Muscle layer of duodenum (tissue), 2 donors: ENCODE data around the gene ZSCAN29.

Experiments
- H3K27ac ChIP-seq: one replicate; pipeline ENCODE4 v1.7.0; 2013; ENCODE audit warnings: mild to moderate bottlenecking, low read length
- H3K27me3 ChIP-seq: one replicate; pipeline ENCODE4 v1.7.0; 2013; ENCODE audit warnings: low read depth, mild to moderate bottlenecking, control low read depth, low read length
- H3K36me3 ChIP-seq, 2 donors: one replicate each; pipeline ENCODE4 v1.7.0; 2013; ENCODE audit warnings: low read length in 2 of 2, control low read depth in 1 of 2, mild to moderate bottlenecking in 1 of 2; ENCODE audit not compliant: insufficient read depth in 2 of 2, control insufficient read depth in 1 of 2
- H3K4me1 ChIP-seq, 2 donors: one replicate each; pipeline ENCODE4 v1.7.0; 2013; ENCODE audit warnings: low read length in 2 of 2, mild to moderate bottlenecking in 2 of 2, control low read depth in 1 of 2, moderate library complexity in 1 of 2; ENCODE audit not compliant: insufficient read depth in 2 of 2, control insufficient read depth in 1 of 2
- H3K4me3 ChIP-seq, 2 donors: one replicate each; pipeline ENCODE4 v1.7.0; 2013; ENCODE audit warnings: low read length in 2 of 2, low read depth in 1 of 2, mild to moderate bottlenecking in 1 of 2
- H3K9me3 ChIP-seq, 2 donors: one replicate each; pipeline ENCODE4 v1.7.0; 2013; ENCODE audit warnings: low read length in 2 of 2, control low read depth in 1 of 2, mild to moderate bottlenecking in 1 of 2; ENCODE audit not compliant: control insufficient read depth in 1 of 2
- donor health status: healthy.

Gene ZSCAN29

DNA sequence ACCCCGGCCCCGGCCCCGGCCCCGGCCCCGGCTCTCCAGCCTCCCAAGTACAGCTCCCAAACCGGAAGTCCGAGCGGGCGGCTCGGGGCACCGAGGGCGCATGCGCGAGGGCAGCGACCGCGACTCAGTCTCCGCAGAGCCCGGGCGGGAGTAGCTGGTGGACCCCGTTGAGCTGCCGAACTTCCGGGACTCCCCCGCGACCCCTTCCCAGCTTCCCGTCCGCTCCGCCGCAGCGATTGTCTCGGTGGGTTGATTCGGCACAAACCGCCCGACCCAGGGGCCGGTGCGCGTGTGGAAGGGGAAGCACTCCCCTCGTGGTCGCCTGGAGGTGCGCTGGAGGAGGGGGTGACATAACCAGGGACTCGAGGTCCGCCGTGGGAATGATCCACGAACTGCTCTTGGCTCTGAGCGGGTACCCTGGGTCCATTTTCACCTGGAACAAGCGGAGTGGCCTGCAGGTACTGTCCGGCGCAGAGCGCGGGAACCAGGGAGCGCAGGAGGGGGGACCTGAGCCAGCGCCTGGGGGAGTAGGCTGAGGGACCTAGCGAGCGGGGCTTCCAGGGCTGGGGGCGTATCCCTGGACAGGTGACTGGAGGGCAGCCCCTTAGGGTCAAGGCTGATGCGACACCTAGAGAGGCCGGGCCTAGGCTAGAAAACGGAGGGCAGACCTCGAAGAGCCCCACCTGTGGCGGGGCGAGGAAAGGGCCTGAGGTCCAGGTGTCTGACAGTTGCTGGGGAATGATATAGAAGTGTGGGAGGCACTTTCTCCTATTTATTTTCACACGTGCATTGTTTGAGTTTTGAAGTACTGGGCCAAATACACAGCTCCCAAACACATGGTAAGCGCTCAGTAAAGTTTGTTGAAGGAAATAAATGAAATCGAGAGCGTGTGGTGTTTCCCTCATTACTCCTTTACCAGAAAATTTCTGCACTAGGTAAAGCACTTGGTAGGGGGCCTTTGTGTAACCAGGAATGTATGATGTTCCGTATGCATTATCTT lies at the start of gene ZSCAN29, which contains the start of gene TUBGCP4:
Gene ZSCAN29 (minus strand): TSS at position 69 of the 1,000 bp plus-strand sequence. CDS start 1,130 bp downstream, outside the sequence.
Gene TUBGCP4 (plus strand): TSS at position 127 of the 1,000 bp plus-strand sequence. CDS start 254 bp downstream, at position 381.
- H3K4me1 ChIP-seq: peaks cover 21 to 24% of the 10 kb centered on the region in 2 donors
- no peaks in the 10 kb centered on the region for H3K9me3 ChIP-seq
- peak within 1 kb of the TSS; percentile 2 for H3K27ac ChIP-seq
- no peaks in the 10 kb centered on the region for H3K27me3 ChIP-seq
- peaks cover 12 to 15% of the 10 kb centered on the region in 2 donors for H3K36me3 ChIP-seq
- H3K4me3 ChIP-seq: peak within 1 kb of the TSS; percentile 82 to 90

DNA sequence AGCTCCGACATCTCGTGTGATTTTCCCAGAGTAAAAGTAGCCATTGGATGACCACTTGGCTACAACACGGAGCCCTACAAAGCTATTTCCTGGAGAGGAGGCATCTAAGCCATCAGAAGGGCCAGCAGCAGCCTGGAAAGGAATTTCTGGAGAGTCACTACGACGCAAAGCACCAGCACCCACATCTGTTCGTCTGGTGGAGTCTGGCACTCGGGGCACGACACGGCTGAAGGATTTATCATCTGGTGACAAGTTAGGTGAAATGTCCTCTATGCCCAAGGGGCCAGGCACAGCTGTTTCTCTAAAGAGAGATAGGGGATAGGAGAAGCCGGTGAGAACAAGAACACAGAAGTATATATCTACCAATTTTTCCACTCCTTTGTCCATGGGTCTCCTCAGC lies 49.6 kb upstream of the ZSCAN29 start:
- Histone ChIP-seq H3K4me1 (no peaks in the 10 kb centered on the region), H3K4me3 (no peak overlapping the region), H3K27ac (no peak overlapping the region), H3K36me3 (peaks cover 45 to 73% of the 10 kb centered on the region in 2 donors), H3K27me3 (no peaks in the 10 kb centered on the region), H3K9me3 (no peaks in the 10 kb centered on the region)

DNA sequence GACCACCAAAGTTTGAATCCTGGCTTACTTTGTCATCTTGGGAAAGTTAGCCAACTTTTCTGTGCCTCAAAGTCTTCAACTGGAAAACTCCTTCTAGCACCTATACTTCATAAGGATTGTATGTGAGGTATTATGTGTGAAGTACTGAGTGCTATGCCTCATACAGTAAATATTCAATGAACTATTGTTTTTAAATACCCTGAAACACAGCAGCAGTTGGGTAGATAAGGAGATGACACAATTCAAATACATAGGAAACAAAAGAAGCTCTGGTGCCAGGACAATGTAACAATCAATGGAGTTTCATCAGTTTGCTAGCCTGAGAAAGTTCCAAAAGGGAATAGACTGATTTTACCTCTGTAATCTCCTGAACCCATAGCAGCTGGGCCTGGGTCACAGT lies 43.4 kb upstream of the ZSCAN29 start:
- no peaks in the 10 kb centered on the region for H3K9me3 ChIP-seq
- no peak overlapping the region for H3K4me3 ChIP-seq
- H3K27ac ChIP-seq: no peak overlapping the region
- H3K27me3 ChIP-seq: no peaks in the 10 kb centered on the region
- no peaks in the 10 kb centered on the region for H3K4me1 ChIP-seq
- H3K36me3 ChIP-seq: peaks cover 55 to 63% of the 10 kb centered on the region in 2 donors

DNA sequence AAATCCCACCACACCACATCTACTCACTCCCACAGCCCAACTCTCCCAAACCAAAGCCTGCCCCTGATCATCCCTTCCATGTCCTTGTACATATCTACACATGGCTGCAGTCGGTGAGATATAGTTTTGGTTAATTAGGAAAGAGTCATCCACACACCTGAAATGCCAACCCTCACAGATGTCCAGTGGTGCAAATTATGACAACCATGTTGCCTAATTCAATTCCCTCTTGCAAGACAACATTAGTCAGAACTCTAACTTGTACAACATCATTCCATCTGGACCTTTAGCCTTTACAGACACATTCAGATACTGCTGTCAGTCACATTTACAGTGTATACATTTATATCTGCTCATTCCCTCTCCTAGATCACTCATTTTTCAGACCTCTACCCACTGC lies 41.3 kb upstream of the ZSCAN29 start:
- no peak overlapping the region for H3K27ac ChIP-seq
- peaks cover 72 to 76% of the 10 kb centered on the region in 2 donors for H3K36me3 ChIP-seq
- no peaks in the 10 kb centered on the region for H3K9me3 ChIP-seq
- no peaks in the 10 kb centered on the region for H3K27me3 ChIP-seq
- peaks cover 0 to 3% of the 10 kb centered on the region in 2 donors for H3K4me1 ChIP-seq
- no peak overlapping the region for H3K4me3 ChIP-seq

DNA sequence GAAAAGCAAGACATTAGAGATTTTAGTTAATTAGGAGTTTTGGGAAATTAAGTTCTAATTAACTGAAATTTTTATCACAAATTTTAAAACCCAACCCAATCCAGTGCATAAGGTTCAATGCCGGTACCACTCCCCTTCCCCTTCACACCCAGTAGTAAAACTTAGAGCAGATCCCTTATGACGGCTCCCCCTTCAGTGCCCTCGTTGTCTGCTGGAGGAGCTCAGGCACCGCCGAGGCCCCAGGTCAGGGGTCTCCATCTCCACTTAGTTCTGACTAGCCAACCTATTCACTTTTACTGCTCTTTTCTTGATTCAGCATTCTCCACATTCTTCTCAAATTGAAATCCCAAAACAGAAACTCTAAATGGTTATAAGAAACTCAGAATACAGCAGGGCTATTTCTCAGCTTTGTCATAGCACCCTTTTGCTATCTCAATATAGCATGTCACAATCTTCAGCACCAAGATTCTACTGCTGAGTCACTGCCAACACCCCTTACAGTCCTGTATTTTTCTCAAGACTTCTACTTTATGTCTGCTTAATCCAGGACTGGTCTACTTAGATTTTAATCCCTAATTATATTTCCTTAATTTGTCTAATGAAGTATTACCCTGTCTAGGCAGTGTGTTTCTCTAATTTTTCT lies 39.9 kb upstream of the ZSCAN29 start:
- Histone ChIP-seq H3K4me1 (peaks cover 0 to 15% of the 10 kb centered on the region in 2 donors), H3K9me3 (no peaks in the 10 kb centered on the region), H3K27me3 (no peaks in the 10 kb centered on the region), H3K27ac (no peak overlapping the region), H3K36me3 (peaks cover 70 to 76% of the 10 kb centered on the region in 2 donors), H3K4me3 (no peak overlapping the region)

DNA sequence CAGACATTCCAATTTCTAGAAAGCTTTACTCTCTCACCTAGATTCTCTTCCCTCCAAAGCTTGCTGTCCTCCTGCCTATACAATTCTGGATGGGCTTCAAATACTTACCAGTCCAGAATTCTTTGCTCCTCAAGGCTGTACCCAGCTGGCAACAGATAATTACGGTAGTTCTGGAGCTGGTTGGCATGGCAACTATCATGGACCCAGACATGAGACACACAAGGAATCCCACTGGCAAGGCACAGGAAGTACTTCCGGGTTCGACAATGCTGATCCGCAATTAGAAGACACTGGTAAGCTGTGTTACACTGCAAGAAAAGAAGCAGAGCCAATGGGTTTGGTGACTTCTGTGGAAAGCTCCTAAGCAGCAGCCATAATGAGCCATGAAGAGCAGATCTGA lies 37.9 kb upstream of the ZSCAN29 start:
- Histone ChIP-seq H3K36me3 (peaks cover 73 to 80% of the 10 kb centered on the region in 2 donors), H3K27me3 (no peaks in the 10 kb centered on the region), H3K27ac (no peak overlapping the region), H3K4me3 (no peak overlapping the region), H3K9me3 (no peaks in the 10 kb centered on the region), H3K4me1 (peaks cover 0 to 15% of the 10 kb centered on the region in 2 donors)

DNA sequence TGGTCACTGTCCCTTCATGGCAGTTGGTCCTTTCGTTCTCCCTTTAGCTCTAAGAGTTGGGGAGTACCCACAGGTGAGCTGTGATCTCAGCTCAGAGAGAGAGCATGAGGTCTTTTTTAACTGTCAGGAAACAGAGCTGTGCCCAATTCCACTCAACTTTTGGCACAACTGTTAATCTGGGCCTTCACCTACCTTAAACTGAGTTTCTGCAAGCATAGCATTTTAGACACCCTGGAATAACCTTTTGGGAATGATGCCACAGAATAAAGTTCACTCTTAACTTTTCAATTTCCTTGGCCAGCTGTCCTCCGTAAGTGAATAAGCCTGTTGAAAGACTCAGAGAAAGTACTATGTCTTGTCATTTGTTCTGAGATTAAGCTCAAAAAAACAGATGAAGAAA lies 36.0 kb upstream of the ZSCAN29 start:
- peaks cover 70 to 76% of the 10 kb centered on the region in 2 donors for H3K36me3 ChIP-seq

DNA sequence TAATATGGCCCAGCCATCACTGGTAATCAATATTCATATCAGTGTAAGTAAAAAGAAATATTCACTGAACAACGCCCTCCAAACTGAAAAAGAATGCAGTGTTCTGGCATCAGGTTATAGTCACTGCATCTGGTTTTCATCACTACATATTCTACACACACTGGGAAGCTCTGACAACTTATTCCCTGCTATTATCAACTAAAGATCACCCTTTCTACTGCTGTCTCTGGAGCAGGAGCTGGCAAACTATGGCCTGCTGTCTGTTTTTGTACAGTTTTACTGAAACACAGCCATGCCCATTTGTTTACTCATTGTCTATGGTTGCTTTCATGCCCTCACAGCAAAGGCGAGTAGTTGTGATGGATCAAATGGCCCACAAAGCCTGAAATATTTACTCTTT lies 35.3 kb upstream of the ZSCAN29 start:
- Histone ChIP-seq H3K4me1 (peaks cover 0 to 15% of the 10 kb centered on the region in 2 donors), H3K9me3 (no peaks in the 10 kb centered on the region), H3K27ac (no peak overlapping the region), H3K27me3 (no peaks in the 10 kb centered on the region), H3K4me3 (no peak overlapping the region), H3K36me3 (peaks cover 66 to 82% of the 10 kb centered on the region in 2 donors)

More for the DNA sequence above, 36.0 kb upstream of the ZSCAN29 start:
- Histone ChIP-seq H3K9me3 (no peaks in the 10 kb centered on the region), H3K4me1 (peaks cover 0 to 15% of the 10 kb centered on the region in 2 donors), H3K27me3 (no peaks in the 10 kb centered on the region), H3K27ac (no peak overlapping the region), H3K4me3 (no peak overlapping the region)

DNA sequence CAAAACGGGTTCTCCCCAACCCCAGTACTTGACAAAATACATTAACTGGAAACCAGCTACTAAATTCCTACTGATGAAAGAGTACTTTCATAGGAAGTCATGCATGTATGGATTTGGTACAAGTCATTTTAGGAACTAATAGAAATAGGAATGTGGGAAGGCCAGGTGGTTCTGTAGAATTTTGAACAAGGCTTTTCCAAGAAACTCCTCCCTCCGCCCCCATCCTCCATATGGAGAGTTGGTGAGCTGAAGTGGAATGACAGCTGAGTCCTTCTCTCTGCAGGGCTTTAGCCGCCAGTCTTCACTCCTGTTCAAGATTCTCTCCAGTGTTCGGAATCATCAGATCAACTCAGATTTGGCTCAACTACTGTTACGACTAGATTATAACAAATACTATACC lies 33.3 kb upstream of the ZSCAN29 start:
- no peaks in the 10 kb centered on the region for H3K9me3 ChIP-seq
- peaks cover 0 to 15% of the 10 kb centered on the region in 2 donors for H3K4me1 ChIP-seq
- no peak overlapping the region for H3K4me3 ChIP-seq
- H3K27me3 ChIP-seq: no peaks in the 10 kb centered on the region
- H3K36me3 ChIP-seq: peaks cover 55 to 88% of the 10 kb centered on the region in 2 donors
- H3K27ac ChIP-seq: no peak overlapping the region

DNA sequence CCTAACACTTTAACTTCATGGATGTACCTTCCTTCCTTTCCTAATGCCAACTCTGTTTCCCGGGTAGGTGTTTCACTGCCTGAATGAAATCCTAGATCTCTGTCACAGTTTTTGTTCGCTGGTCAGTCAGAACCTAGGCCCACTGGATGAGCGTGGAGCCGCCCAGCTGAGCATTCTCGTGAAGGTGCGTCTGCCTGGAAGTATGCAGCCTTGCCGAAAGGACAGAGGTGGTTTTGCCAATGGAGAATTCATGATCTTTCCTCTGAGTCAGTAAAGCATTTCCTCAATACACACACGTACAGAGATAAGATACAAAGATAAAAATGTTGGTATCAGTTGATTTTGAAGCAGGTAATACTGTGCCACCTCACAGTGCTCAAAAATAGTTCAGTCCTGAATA lies 32.8 kb upstream of the ZSCAN29 start:
- Histone ChIP-seq H3K4me3 (no peak overlapping the region), H3K36me3 (peaks cover 53 to 88% of the 10 kb centered on the region in 2 donors), H3K27ac (no peak overlapping the region), H3K27me3 (no peaks in the 10 kb centered on the region), H3K4me1 (peaks cover 0 to 15% of the 10 kb centered on the region in 2 donors), H3K9me3 (no peaks in the 10 kb centered on the region)

DNA sequence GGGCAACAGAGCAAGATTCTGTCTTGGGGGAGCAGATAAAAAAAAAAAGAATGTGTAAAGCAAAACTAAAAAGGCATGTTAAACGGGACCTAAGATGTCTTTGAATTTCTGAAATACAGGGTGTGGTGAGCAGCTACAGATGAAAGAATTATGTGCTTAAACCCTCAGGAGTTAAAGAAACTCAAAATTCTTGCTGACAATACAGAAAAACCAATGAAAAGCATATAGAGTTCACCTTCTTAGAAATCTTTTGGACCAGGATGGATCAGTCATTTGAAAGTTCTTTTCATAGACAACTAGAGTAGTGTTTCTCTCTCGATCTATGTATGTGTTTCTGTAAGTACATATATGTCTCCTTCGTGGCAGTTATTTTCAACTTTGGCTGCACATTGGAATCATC lies 31.4 kb upstream of the ZSCAN29 start:
- H3K4me3 ChIP-seq: no peak overlapping the region
- H3K9me3 ChIP-seq: no peaks in the 10 kb centered on the region
- H3K4me1 ChIP-seq: peaks cover 0 to 13% of the 10 kb centered on the region in 2 donors
- H3K27me3 ChIP-seq: no peaks in the 10 kb centered on the region
- no peak overlapping the region for H3K27ac ChIP-seq
- peaks cover 50 to 88% of the 10 kb centered on the region in 2 donors for H3K36me3 ChIP-seq
